ENCODE data around the gene PUSL1.

The PUSL1 gene

GRCh38 chr1:1305300-1306069, 2.9 kb upstream of the PUSL1 start:
- Histone ChIP-seq H3K9ac (ENCODE audit: low read depth, low read length) (peak overlapping the region; percentile 36; the same call in 1 of the 2 replicates), H3K9me3 (ENCODE audit: control insufficient read depth, insufficient read depth, low read length) (no peaks in the 10 kb centered on the region; the same call in 1 of the 2 replicates), H3K36me3 (ENCODE audit: insufficient read depth, low read length) (no peaks in the 10 kb centered on the region), H3K4me1 (ENCODE audit: insufficient read depth, low read length) (peaks cover 29% of the 10 kb centered on the region; the same call in 1 of the 2 replicates)

GRCh38 chr1:1306070-1306660, 2.2 kb upstream of the PUSL1 start:
- Histone ChIP-seq H3K9ac (ENCODE audit: low read depth, low read length) (no peak overlapping the region; the same call in 1 of the 2 replicates), H3K9me3 (ENCODE audit: control insufficient read depth, insufficient read depth, low read length) (no peaks in the 10 kb centered on the region; the same call in 1 of the 2 replicates), H3K36me3 (ENCODE audit: insufficient read depth, low read length) (peaks cover 3% of the 10 kb centered on the region; the same call in 1 of the 2 replicates), H3K4me1 (ENCODE audit: insufficient read depth, low read length) (peaks cover 29% of the 10 kb centered on the region; the same call in 1 of the 2 replicates)

DNA sequence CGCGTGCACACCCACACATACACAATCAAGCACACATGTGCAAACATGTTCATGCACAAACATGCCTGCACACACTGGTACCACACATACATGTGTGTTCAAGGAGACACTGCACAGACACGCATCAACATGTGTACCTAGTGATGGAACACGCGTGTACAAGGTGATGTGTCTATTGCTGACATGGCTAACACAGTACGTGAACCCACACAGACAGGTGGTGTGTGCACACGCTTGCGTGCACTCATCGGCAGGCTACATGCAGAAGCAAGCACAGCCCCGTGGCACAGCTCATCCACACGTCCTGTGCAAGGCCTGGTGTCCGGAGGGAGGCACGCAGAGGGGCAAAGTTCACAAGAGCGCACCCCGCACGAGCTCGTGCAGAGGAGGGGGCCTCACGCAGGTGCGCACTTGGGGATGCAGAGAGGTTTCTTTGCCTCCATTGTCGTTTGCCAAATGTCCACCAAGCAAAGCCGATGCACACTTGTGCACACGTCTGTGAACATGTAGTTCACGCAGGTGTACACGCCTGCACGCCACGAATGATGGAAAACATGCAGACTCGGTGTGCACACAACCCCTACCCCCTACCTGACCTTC, 1.6 kb upstream of the PUSL1 start:
- H3K36me3 ChIP-seq (ENCODE audit: insufficient read depth, low read length): peaks cover 9% of the 10 kb centered on the region; the same call in 1 of the 2 replicates
- H3K9me3 ChIP-seq (ENCODE audit: control insufficient read depth, insufficient read depth, low read length): no peaks in the 10 kb centered on the region; the same call in 1 of the 2 replicates
- peaks cover 29% of the 10 kb centered on the region; the same call in 1 of the 2 replicates for H3K4me1 ChIP-seq (ENCODE audit: insufficient read depth, low read length)
- H3K9ac ChIP-seq (ENCODE audit: low read depth, low read length): peak overlapping the region; percentile 81

GRCh38 chr1:1307261-1307922, 1.0 kb upstream of the PUSL1 start:
- H3K9me3 ChIP-seq (ENCODE audit: control insufficient read depth, insufficient read depth, low read length): no peaks in the 10 kb centered on the region; the same call in 1 of the 2 replicates
- peak overlapping the region; percentile 81 for H3K9ac ChIP-seq (ENCODE audit: low read depth, low read length)
- H3K36me3 ChIP-seq (ENCODE audit: insufficient read depth, low read length): peaks cover 10% of the 10 kb centered on the region; the same call in 1 of the 2 replicates
- H3K4me1 ChIP-seq (ENCODE audit: insufficient read depth, low read length): peaks cover 29% of the 10 kb centered on the region; the same call in 1 of the 2 replicates

DNA sequence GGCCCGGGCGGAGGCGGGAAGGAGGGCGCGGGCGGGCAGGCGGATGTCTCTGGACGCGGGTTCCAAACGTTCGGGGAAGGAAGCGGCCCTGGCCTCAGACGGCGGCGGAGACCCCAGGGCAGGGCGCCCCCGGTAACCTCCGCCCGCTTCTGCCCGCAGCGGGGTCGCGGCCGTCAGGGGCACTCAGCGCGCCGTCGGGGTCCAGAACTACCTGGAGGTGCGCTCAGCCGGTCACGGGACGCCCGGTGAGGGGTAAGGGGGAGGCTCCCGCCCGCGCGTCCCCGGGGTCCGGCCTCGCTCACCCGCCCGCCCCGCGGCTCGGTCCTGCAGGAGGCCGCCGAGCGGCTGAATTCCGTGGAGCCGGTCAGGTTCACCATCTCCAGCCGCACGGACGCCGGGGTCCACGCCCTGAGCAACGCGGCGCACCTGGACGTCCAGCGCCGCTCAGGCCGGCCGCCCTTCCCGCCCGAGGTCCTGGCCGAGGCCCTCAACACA, 406 bp downstream of the PUSL1 start:
- peaks cover 10% of the 10 kb centered on the region; the same call in 1 of the 2 replicates for H3K36me3 ChIP-seq (ENCODE audit: insufficient read depth, low read length)
- H3K4me1 ChIP-seq (ENCODE audit: insufficient read depth, low read length): peaks cover 24% of the 10 kb centered on the region; the same call in 1 of the 2 replicates
- peak overlapping the region; percentile 86 for H3K9ac ChIP-seq (ENCODE audit: low read depth, low read length)
- H3K9me3 ChIP-seq (ENCODE audit: control insufficient read depth, insufficient read depth, low read length): no peaks in the 10 kb centered on the region; the same call in 1 of the 2 replicates

GRCh38 chr1:1309251-1310108, 1.1 kb downstream of the PUSL1 start:
- H3K36me3 ChIP-seq (ENCODE audit: insufficient read depth, low read length): peaks cover 10% of the 10 kb centered on the region; the same call in 1 of the 2 replicates
- no peaks in the 10 kb centered on the region; the same call in 1 of the 2 replicates for H3K9me3 ChIP-seq (ENCODE audit: control insufficient read depth, insufficient read depth, low read length)
- peak overlapping the region; percentile 86 for H3K9ac ChIP-seq (ENCODE audit: low read depth, low read length)
- H3K4me1 ChIP-seq (ENCODE audit: insufficient read depth, low read length): peaks cover 17% of the 10 kb centered on the region; the same call in 1 of the 2 replicates

- Histone ChIP-seq H3K9me3 (ENCODE audit: control insufficient read depth, insufficient read depth, low read length) (no peaks in the 10 kb centered on the region; the same call in 1 of the 2 replicates), H3K9ac (ENCODE audit: low read depth, low read length) (peak overlapping the region; percentile 86; the same call in 1 of the 2 replicates), H3K4me1 (ENCODE audit: insufficient read depth, low read length) (peaks cover 16% of the 10 kb centered on the region; the same call in 1 of the 2 replicates), H3K36me3 (ENCODE audit: insufficient read depth, low read length) (peaks cover 10% of the 10 kb centered on the region; the same call in 1 of the 2 replicates)
These were observed 1.6 kb downstream of the PUSL1 start for GRCh38 chr1:1310109-1310385.

- H3K9me3 ChIP-seq (ENCODE audit: control insufficient read depth, insufficient read depth, low read length): no peaks in the 10 kb centered on the region; the same call in 1 of the 2 replicates
- H3K9ac ChIP-seq (ENCODE audit: low read depth, low read length): no peak overlapping the region
- H3K36me3 ChIP-seq (ENCODE audit: insufficient read depth, low read length): peaks cover 10% of the 10 kb centered on the region; the same call in 1 of the 2 replicates
- H3K4me1 ChIP-seq (ENCODE audit: insufficient read depth, low read length): peaks cover 16% of the 10 kb centered on the region; the same call in 1 of the 2 replicates
These were observed 2.2 kb downstream of the PUSL1 start for GRCh38 chr1:1310476-1311053.

DNA sequence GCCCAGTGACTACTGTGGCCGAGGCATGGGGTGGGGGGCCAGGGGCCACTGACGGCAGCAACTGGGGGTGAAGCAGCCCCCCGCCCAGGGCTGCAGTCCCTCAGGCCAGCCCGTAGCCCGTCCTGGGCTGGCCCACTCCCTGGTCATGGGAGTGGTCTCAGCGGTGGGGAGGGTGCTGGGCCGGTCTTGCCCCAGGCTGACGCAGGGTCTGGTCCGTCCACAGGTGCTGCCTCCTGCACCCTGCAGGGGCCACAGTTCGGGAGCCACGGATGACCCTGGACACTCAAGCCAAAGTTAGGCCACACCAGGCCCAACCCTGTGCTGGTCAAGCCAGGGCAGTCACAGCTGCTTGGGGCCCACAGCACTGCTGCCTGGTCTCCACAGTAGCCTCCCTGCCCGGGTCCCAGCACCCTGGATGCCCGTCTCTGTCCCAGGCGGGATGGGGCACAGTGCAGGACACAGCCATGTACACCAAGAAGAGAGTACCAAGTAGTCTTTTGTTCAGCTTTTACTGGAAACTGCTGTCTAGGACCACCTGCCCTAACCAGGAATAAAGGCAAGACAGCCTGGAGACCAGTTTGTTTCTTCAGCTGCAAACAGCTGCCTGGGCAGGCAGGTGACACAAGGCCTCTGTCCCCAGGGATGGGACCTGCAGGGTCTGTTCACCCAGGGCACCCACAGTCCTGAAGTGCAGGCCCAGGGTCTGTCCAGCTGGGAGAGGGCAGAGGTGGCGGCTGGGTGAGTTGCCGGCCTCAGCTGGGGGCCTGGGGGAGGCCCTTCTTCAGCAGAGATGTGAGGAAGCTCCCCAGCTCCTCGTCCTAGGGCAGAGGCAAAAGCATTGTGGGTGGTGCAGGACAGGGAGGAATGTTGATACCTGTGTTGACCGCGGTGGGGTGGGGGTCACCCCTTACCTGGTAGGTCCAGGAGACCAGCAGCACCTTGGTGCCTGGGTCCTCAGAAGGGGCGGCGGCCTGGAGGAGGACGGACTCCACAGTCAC, 3.0 kb downstream of the PUSL1 start:
- Histone ChIP-seq H3K36me3 (ENCODE audit: insufficient read depth, low read length) (peaks cover 10% of the 10 kb centered on the region; the same call in 1 of the 2 replicates), H3K4me1 (ENCODE audit: insufficient read depth, low read length) (peaks cover 11% of the 10 kb centered on the region), H3K9me3 (ENCODE audit: control insufficient read depth, insufficient read depth, low read length) (no peaks in the 10 kb centered on the region; the same call in 1 of the 2 replicates), H3K9ac (ENCODE audit: low read depth, low read length) (no peak overlapping the region)

- Histone ChIP-seq H3K4me1 (ENCODE audit: insufficient read depth, low read length) (peaks cover 8% of the 10 kb centered on the region), H3K36me3 (ENCODE audit: insufficient read depth, low read length) (peaks cover 14% of the 10 kb centered on the region; the same call in 1 of the 2 replicates), H3K9me3 (ENCODE audit: control insufficient read depth, insufficient read depth, low read length) (no peaks in the 10 kb centered on the region), H3K9ac (ENCODE audit: low read depth, low read length) (no peak overlapping the region)
These were observed 4.3 kb downstream of the PUSL1 start for GRCh38 chr1:1312450-1313314.

GRCh38 chr1:1313500-1314236, 5.3 kb downstream of the PUSL1 start:
- no peaks in the 10 kb centered on the region for H3K9me3 ChIP-seq (ENCODE audit: control insufficient read depth, insufficient read depth, low read length)
- H3K36me3 ChIP-seq (ENCODE audit: insufficient read depth, low read length): peaks cover 14% of the 10 kb centered on the region; the same call in 1 of the 2 replicates
- H3K4me1 ChIP-seq (ENCODE audit: insufficient read depth, low read length): peaks cover 14% of the 10 kb centered on the region
- H3K9ac ChIP-seq (ENCODE audit: low read depth, low read length): no peak overlapping the region

All from ES-I3 (cell line).